GM13977 (cell line): ENCODE measurements around the gene GRIP2.
A peak's percentile ranks its signal among the peaks of the same experiment; 100 is the strongest.

Experiments used
- DNase-seq: peaks from one replicate; pipeline ENCODE4 v3.0.0; 2012; ENCODE audit warnings: low spot score
- CTCF ChIP-seq: IDR thresholded peaks from 2 replicates; pipeline ENCODE4 v1.5.1; 2012; ENCODE audit warnings: mild to moderate bottlenecking, control low read depth; ENCODE audit not compliant: insufficient read depth; ENCODE audit errors: extremely low read depth, missing control alignments
- in situ Hi-C: fragments of 300-500 bp; cut with MboI; formaldehyde crosslinking; loops from one replicate; pipeline ENCODE4 v1.12.0; 2022; ENCODE audit warnings: low sequenced_read_pairs, low pct_unique_long_range_greater_than_20kb, mixed read lengths, inconsistent platforms; ENCODE audit not compliant: unreplicated experiment

Gene GRIP2

GRCh38 chr3:14508966-14509795, 31.0 kb downstream of the GRIP2 start:
- peak; percentile 90 for DNase-seq
- in situ Hi-C loops: no loop called here
- peak; percentile 87 for TF ChIP-seq CTCF

GRCh38 chr3:14508505-14508819, 31.7 kb downstream of the GRIP2 start:
- no peak for DNase-seq
- TF ChIP-seq CTCF: no peak
- in situ Hi-C loops: no loop called here

GRCh38 chr3:14507757-14508504, 32.2 kb downstream of the GRIP2 start:
- TF ChIP-seq CTCF: no peak
- DNase-seq: no peak
- in situ Hi-C loops: no loop called here

- no peak for DNase-seq
- in situ Hi-C loops: no loop called here
- no peak for TF ChIP-seq CTCF
Observed at GRCh38 chr3:14507305-14507741, 32.8 kb downstream of the GRIP2 start.

GRCh38 chr3:14506626-14507304, 33.4 kb downstream of the GRIP2 start:
- no peak for TF ChIP-seq CTCF
- in situ Hi-C loops: no loop called here
- no peak for DNase-seq

GRCh38 chr3:14505803-14506500, 34.2 kb downstream of the GRIP2 start:
- in situ Hi-C loops: no loop called here
- no peak for TF ChIP-seq CTCF
- DNase-seq: no peak
